22Rv1 (cell line): ENCODE measurements around the gene TLX2.

Experiments
- H3K27ac ChIP-seq: fragments of 450-650 bp; 2 replicates; pipeline ENCODE4 v1.5.1; 2017
- CTCF ChIP-seq: fragments of 450-650 bp; IDR thresholded peaks from 2 replicates; pipeline ENCODE4 v1.5.1; 2017; ENCODE audit warnings: mild to moderate bottlenecking
- ZFX ChIP-seq: fragments of 450-650 bp; IDR thresholded peaks from 2 replicates; pipeline ENCODE4 v1.6.1; 2017; ENCODE audit warnings: antibody characterized with exemption, borderline replicate concordance

TLX2 gene

GRCh38 chr2:74503506-74504475 is 10.5 kb upstream of the TLX2 start:
- TF ChIP-seq ZFX (no peak), CTCF (no peak)
- peak overlapping the region; percentile 97 for H3K27ac ChIP-seq

- H3K27ac ChIP-seq: peak overlapping the region; percentile 97
- TF ChIP-seq ZFX (no peak), CTCF (no peak)
Measured at GRCh38 chr2:74504591-74504990, 9.7 kb upstream of the TLX2 start.

- TF ChIP-seq ZFX (no peak), CTCF (no peak)
- peak overlapping the region; percentile 97 for H3K27ac ChIP-seq
Measured at GRCh38 chr2:74505448-74506246, 8.6 kb upstream of the TLX2 start.

- H3K27ac ChIP-seq: peak within 1 kb of the TSS; percentile 97
- TF ChIP-seq CTCF: no peak
Measured at GRCh38 chr2:74507145-74507925, 6.9 kb upstream of the TLX2 start, which contains the start of gene PCGF1. Gene PCGF1 (minus strand): TSS chr2:74507695. CDS start chr2:74507668, 27 bp downstream.

DNA sequence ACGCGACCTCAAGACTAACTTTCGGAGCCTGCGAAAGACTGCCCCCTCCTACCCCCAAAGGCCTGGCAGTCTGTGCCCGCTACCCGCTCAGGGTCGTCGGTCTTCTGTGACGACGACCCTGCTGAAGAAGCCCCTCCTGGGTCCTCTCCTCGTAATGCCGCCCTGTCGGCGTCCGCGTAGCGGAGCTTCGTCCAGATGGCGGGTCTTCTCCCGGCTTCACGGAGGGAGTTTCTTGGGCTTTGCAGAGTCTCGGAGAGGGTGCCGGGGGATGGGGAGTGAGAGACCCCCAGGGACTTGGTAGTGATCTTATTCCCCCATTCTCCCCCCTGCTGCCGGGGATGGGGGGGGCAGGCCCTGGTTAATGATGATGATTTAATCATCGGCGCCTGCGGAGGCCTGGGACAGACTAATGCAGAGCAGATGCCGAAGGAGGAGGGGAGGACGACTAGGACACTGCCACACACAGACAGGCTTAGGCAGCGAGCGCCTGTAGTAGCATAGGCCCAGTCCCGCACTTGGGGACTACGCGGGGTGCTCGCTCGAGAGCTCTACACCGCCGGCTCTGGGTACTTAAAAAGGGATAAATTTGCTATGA is 6.2 kb upstream of the TLX2 start:
- no peak for TF ChIP-seq ZFX
- H3K27ac ChIP-seq: peak overlapping the region; percentile 97

DNA sequence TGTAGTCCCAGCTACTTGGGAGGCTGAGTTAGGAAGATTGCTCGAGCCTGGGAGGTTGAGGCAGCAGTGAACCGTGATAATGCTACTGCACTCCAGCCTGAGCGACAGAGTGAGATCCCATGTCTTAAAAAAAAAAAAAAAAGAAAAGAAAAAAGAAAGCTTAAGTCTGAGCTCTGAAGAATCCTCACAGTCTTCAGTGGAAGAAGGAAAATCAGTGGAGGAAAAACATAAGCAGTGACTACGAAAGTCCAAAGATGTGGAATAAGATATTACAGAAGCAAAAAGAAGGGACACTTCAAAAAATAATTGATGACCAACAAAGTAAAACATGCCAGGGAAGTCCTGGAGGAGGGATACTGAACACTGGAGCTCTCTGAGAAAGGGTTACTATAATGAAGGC is 4.0 kb upstream of the TLX2 start:
- no peak for TF ChIP-seq CTCF
- no peak for TF ChIP-seq ZFX
- no peak overlapping the region for H3K27ac ChIP-seq
